ENCODE data around the gene ARHGEF10L. TPM values are rescaled to one million over a fixed set of nuclear protein-coding genes. Genes with fewer than 3 reads are reported as not detected.

The ARHGEF10L gene
- polyA plus RNA-seq, 1 donor (not counting 4 experiments of a cell fraction or from before 2014, with no cell fraction given): 2.4 TPM

- H3K9me1 ChIP-seq (ENCODE audit: control insufficient read depth, extremely low read depth, insufficient read depth, low read length): no peaks in the 10 kb centered on the region
- peak overlapping the region; percentile 29 for H3K9ac ChIP-seq (ENCODE audit: control insufficient read depth, extremely low read depth, insufficient read depth, low read length)
- no peak for FAIRE-seq
- dilution Hi-C loops (cut with MboI; ENCODE audit: extremely low pct_ligation_motif_present, low sequenced_read_pairs): no loop called here
- H3K79me2 ChIP-seq (ENCODE audit: control insufficient read depth, insufficient read depth, low read length): no peaks in the 10 kb centered on the region
- H3K4me3 ChIP-seq (ENCODE audit: control insufficient read depth in 2 of 3, extremely low read depth in 1 of 3, insufficient read depth in 2 of 3, low read depth in 1 of 3, low read length in 3 of 3): peak overlapping the region; percentile 62 to 80 (median 69)
- peak overlapping the region; percentile 74 for H2AFZ ChIP-seq (ENCODE audit: control insufficient read depth, low read length)
- peaks cover 6% of the 10 kb centered on the region for H3K27me3 ChIP-seq (ENCODE audit: control insufficient read depth, extremely low read depth, insufficient read depth, low read length)
- no peaks in the 10 kb centered on the region for H4K20me1 ChIP-seq (ENCODE audit: control insufficient read depth, extremely low read depth, insufficient read depth, low read length)
- DNase-seq (ENCODE audit: low read depth, low spot score): no peak
- no peak overlapping the region for H3K27ac ChIP-seq (ENCODE audit: control insufficient read depth, insufficient read depth, low read length)
- H3K4me2 ChIP-seq (ENCODE audit: control insufficient read depth, extremely low read depth, insufficient read depth, low read depth, low read length): peak overlapping the region; percentile 82
- TF ChIP-seq CTCF (optimal IDR thresholded peaks at IDR 0.05 in 1 of 3, IDR thresholded peaks at IDR 0.05 in 1 of 3, conservative IDR thresholded peaks at IDR 0.05 in 1 of 3; ENCODE audit: extremely low read depth in 1 of 3, insufficient read depth in 2 of 3, low read length in 3 of 3): no peak
- TF ChIP-seq EZH2 (IDR thresholded peaks at IDR 0.05; ENCODE audit: low read length): no peak
- no peaks in the 10 kb centered on the region for H3K9me3 ChIP-seq (ENCODE audit: control insufficient read depth, low read depth, low read length)
- H3K4me1 ChIP-seq (ENCODE audit: control insufficient read depth, extremely low read depth, insufficient read depth, low read length): peaks cover 8% of the 10 kb centered on the region
- H3K36me3 ChIP-seq (ENCODE audit: control insufficient read depth in 2 of 2, extremely low read depth in 1 of 2, insufficient read depth in 2 of 2, low read length in 2 of 2): no peaks in the 10 kb centered on the region
Observed at GRCh38 chr1:17540255-17541001, 930 bp downstream of the ARHGEF10L start.

GRCh38 chr1:17542645-17543044, 3.1 kb downstream of the ARHGEF10L start:
- no peaks in the 10 kb centered on the region for H4K20me1 ChIP-seq (ENCODE audit: control insufficient read depth, extremely low read depth, insufficient read depth, low read length)
- dilution Hi-C loops (cut with MboI; ENCODE audit: extremely low pct_ligation_motif_present, low sequenced_read_pairs): no loop called here

More at GRCh38 chr1:17542645-17543044, 3.1 kb downstream of the ARHGEF10L start:
- Histone ChIP-seq H3K36me3 (ENCODE audit: control insufficient read depth in 2 of 2, extremely low read depth in 1 of 2, insufficient read depth in 2 of 2, low read length in 2 of 2) (no peaks in the 10 kb centered on the region), H3K79me2 (ENCODE audit: control insufficient read depth, insufficient read depth, low read length) (no peaks in the 10 kb centered on the region), H2AFZ (ENCODE audit: control insufficient read depth, low read length) (no peak overlapping the region), H3K4me2 (ENCODE audit: control insufficient read depth, extremely low read depth, insufficient read depth, low read depth, low read length) (no peak overlapping the region), H3K9ac (ENCODE audit: control insufficient read depth, extremely low read depth, insufficient read depth, low read length) (no peak overlapping the region), H3K4me3 (ENCODE audit: control insufficient read depth in 2 of 3, extremely low read depth in 1 of 3, insufficient read depth in 2 of 3, low read depth in 1 of 3, low read length in 3 of 3) (no peak overlapping the region), H3K27ac (ENCODE audit: control insufficient read depth, insufficient read depth, low read length) (no peak overlapping the region), H3K9me1 (ENCODE audit: control insufficient read depth, extremely low read depth, insufficient read depth, low read length) (no peaks in the 10 kb centered on the region), H3K27me3 (ENCODE audit: control insufficient read depth, extremely low read depth, insufficient read depth, low read length) (peaks cover 6% of the 10 kb centered on the region), H3K9me3 (ENCODE audit: control insufficient read depth, low read depth, low read length) (no peaks in the 10 kb centered on the region), H3K4me1 (ENCODE audit: control insufficient read depth, extremely low read depth, insufficient read depth, low read length) (peaks cover 11% of the 10 kb centered on the region)
- DNase-seq (ENCODE audit: low read depth, low spot score) (no peak), FAIRE-seq (no peak)
- no peak for TF ChIP-seq CTCF (optimal IDR thresholded peaks at IDR 0.05 in 1 of 3, IDR thresholded peaks at IDR 0.05 in 1 of 3, conservative IDR thresholded peaks at IDR 0.05 in 1 of 3; ENCODE audit: extremely low read depth in 1 of 3, insufficient read depth in 2 of 3, low read length in 3 of 3)

Data from keratinocyte (primary cell).